Adipocyte (in vitro differentiated cells): ENCODE results near the gene C11orf97.
"Not testable (repeated sequence)": the region's sequence is repeated elsewhere in the genome, so short reads cannot be mapped to it uniquely, and the experiment has no call there.

Experiments used
- DNase-seq: peaks from one replicate; pipeline ENCODE4 v3.0.0-alpha.2; 2015; ENCODE audit warnings: low read depth
- H3K27me3 ChIP-seq: replicated peaks from 2 replicates; pipeline ENCODE4 v1.7.0; 2013; ENCODE audit warnings: mild to moderate bottlenecking, low read length, moderate library complexity; ENCODE audit not compliant: control insufficient read depth, insufficient read depth
- H3K36me3 ChIP-seq: 2 replicates; pipeline ENCODE4 v1.7.0; 2013; ENCODE audit warnings: low read length, mild to moderate bottlenecking, moderate library complexity; ENCODE audit not compliant: control insufficient read depth, insufficient read depth, severe bottlenecking
- H3K4me1 ChIP-seq: 2 replicates; pipeline ENCODE4 v1.7.0; 2013; ENCODE audit warnings: mild to moderate bottlenecking, low read length, moderate library complexity; ENCODE audit not compliant: control insufficient read depth, insufficient read depth
- H3K4me3 ChIP-seq: 2 replicates; pipeline ENCODE4 v1.7.0; 2013; ENCODE audit warnings: mild to moderate bottlenecking, low read length, moderate library complexity
- H3K9ac ChIP-seq: 2 replicates; pipeline ENCODE4 v1.7.0; 2013; ENCODE audit warnings: mild to moderate bottlenecking, low read length, moderate library complexity
- H3K9me3 ChIP-seq: 2 replicates; pipeline ENCODE4 v1.7.0; 2013; ENCODE audit warnings: mild to moderate bottlenecking, low read length, moderate library complexity; ENCODE audit not compliant: control insufficient read depth

Gene C11orf97

GRCh38 chr11:94545264-94546161 is 33.3 kb downstream of the C11orf97 start:
- Histone ChIP-seq H3K9me3 (no peaks in the 10 kb centered on the region), H3K36me3 (peaks cover 2% of the 10 kb centered on the region), H3K4me1 (peaks cover 41% of the 10 kb centered on the region), H3K9ac (peak overlapping the region; percentile 94), H3K4me3 (peak overlapping the region; percentile 83), H3K27me3 (no peaks in the 10 kb centered on the region)
- DNase-seq: no peak

GRCh38 chr11:94546162-94546470 is 33.9 kb downstream of the C11orf97 start:
- no peaks in the 10 kb centered on the region for H3K9me3 ChIP-seq
- H3K4me1 ChIP-seq: peaks cover 41% of the 10 kb centered on the region
- H3K27me3 ChIP-seq: no peaks in the 10 kb centered on the region
- peak overlapping the region; percentile 83 for H3K4me3 ChIP-seq
- H3K9ac ChIP-seq: peak overlapping the region; percentile 94
- peaks cover 2% of the 10 kb centered on the region for H3K36me3 ChIP-seq
- no peak for DNase-seq

GRCh38 chr11:94546886-94547285 is 34.6 kb downstream of the C11orf97 start:
- DNase-seq: no peak
- H3K27me3 ChIP-seq: no peaks in the 10 kb centered on the region
- H3K9ac ChIP-seq: no peak overlapping the region
- peaks cover 41% of the 10 kb centered on the region for H3K4me1 ChIP-seq
- H3K4me3 ChIP-seq: peak overlapping the region; percentile 83
- peaks cover 2% of the 10 kb centered on the region for H3K36me3 ChIP-seq
- no peaks in the 10 kb centered on the region for H3K9me3 ChIP-seq

GRCh38 chr11:94549146-94549545 is 36.9 kb downstream of the C11orf97 start:
- DNase-seq: no peak

GRCh38 chr11:94550513-94550912 is 38.3 kb downstream of the C11orf97 start:
- Histone ChIP-seq H3K4me1 (peaks cover 31% of the 10 kb centered on the region), H3K27me3 (no peaks in the 10 kb centered on the region), H3K4me3 (no peak overlapping the region), H3K36me3 (peaks cover 2% of the 10 kb centered on the region), H3K9me3 (no peaks in the 10 kb centered on the region), H3K9ac (no peak overlapping the region)
- no peak for DNase-seq

More at GRCh38 chr11:94549146-94549545, 36.9 kb downstream of the C11orf97 start:
- Histone ChIP-seq H3K4me3 (no peak overlapping the region), H3K9me3 (no peaks in the 10 kb centered on the region), H3K36me3 (peaks cover 2% of the 10 kb centered on the region), H3K27me3 (no peaks in the 10 kb centered on the region), H3K4me1 (peaks cover 32% of the 10 kb centered on the region), H3K9ac (no peak overlapping the region)

- Histone ChIP-seq H3K4me3 (no peak overlapping the region), H3K4me1 (peaks cover 22% of the 10 kb centered on the region), H3K36me3 (no peaks in the 10 kb centered on the region), H3K9ac (no peak overlapping the region), H3K9me3 (no peaks in the 10 kb centered on the region), H3K27me3 (no peaks in the 10 kb centered on the region)
- DNase-seq: no peak
Observed at GRCh38 chr11:94553938-94554337, 41.7 kb downstream of the C11orf97 start.

- not testable (repeated sequence) for H3K27me3 ChIP-seq, H3K4me3 ChIP-seq
- H3K4me1 ChIP-seq: peaks cover 22% of the 10 kb centered on the region
Observed at GRCh38 chr11:94555752-94556329, 43.6 kb downstream of the C11orf97 start.

GRCh38 chr11:94557421-94557820 is 45.2 kb downstream of the C11orf97 start:
- Histone ChIP-seq H3K36me3 (no peaks in the 10 kb centered on the region), H3K27me3 (no peaks in the 10 kb centered on the region), H3K4me1 (peaks cover 22% of the 10 kb centered on the region), H3K9me3 (no peaks in the 10 kb centered on the region), H3K9ac (no peak overlapping the region), H3K4me3 (no peak overlapping the region)
- DNase-seq: peak; percentile 43

More at GRCh38 chr11:94555752-94556329, 43.6 kb downstream of the C11orf97 start:
- DNase-seq, H3K9ac ChIP-seq, H3K9me3 ChIP-seq, H3K36me3 ChIP-seq: not testable (repeated sequence)

GRCh38 chr11:94557992-94558391 is 45.7 kb downstream of the C11orf97 start:
- no peak overlapping the region for H3K4me3 ChIP-seq
- DNase-seq: peak; percentile 35
- H3K9ac ChIP-seq: peak overlapping the region; percentile 17
- no peaks in the 10 kb centered on the region for H3K9me3 ChIP-seq
- H3K36me3 ChIP-seq: no peaks in the 10 kb centered on the region
- no peaks in the 10 kb centered on the region for H3K27me3 ChIP-seq
- H3K4me1 ChIP-seq: peaks cover 23% of the 10 kb centered on the region

- H3K4me1 ChIP-seq: peaks cover 28% of the 10 kb centered on the region
- no peaks in the 10 kb centered on the region for H3K27me3 ChIP-seq
- no peaks in the 10 kb centered on the region for H3K9me3 ChIP-seq
- no peak overlapping the region for H3K4me3 ChIP-seq
- no peak overlapping the region for H3K9ac ChIP-seq
- no peak for DNase-seq
- H3K36me3 ChIP-seq: no peaks in the 10 kb centered on the region
Observed at GRCh38 chr11:94558468-94558867, 46.2 kb downstream of the C11orf97 start.

- Histone ChIP-seq H3K4me3 (no peak overlapping the region), H3K4me1 (peaks cover 32% of the 10 kb centered on the region), H3K9me3 (no peaks in the 10 kb centered on the region), H3K27me3 (no peaks in the 10 kb centered on the region), H3K36me3 (no peaks in the 10 kb centered on the region), H3K9ac (no peak overlapping the region)
- no peak for DNase-seq
Observed at GRCh38 chr11:94558932-94559331, 46.7 kb downstream of the C11orf97 start.
